Measurements from ENCODE around the gene THUMPD3. TPM values are rescaled to one million over a fixed set of nuclear protein-coding genes. Genes with fewer than 3 reads are reported as not detected.
A peak's percentile ranks its signal among the peaks of the same experiment; 100 is the strongest.

THUMPD3 gene
- total RNA-seq, 1 experiment from 2014 or later = 58.4 TPM

- H4K5ac ChIP-seq (ENCODE audit: insufficient read length, low read depth, low read length) = no peak overlapping the region
- peaks cover 3 to 4% of the 10 kb centered on the region in 2 experiments; a peak in 3 of 4 replicates for H3K4me1 Mint-ChIP-seq
- H3K9ac ChIP-seq (ENCODE audit: extremely low read depth, insufficient read length, low read length) = no peak overlapping the region
- H2BK12ac ChIP-seq (ENCODE audit: insufficient read length, low read depth, low read length) = no peak overlapping the region
- DNase-seq = no peak
- no peak overlapping the region for H3K56ac ChIP-seq (ENCODE audit: insufficient read length, low read depth, low read length)
- 0 out of 2 replicates have a peak, but pooled peaks cover under 1% of the 10 kb centered on the region for H3K79me2 ChIP-seq (ENCODE audit: insufficient read depth, low read length)
- no peak overlapping the region for H3K4me3 Mint-ChIP-seq
- no peaks in the 10 kb centered on the region for H3K9me3 Mint-ChIP-seq
- no peaks in the 10 kb centered on the region for H3K4me1 ChIP-seq (ENCODE audit: insufficient read depth, low read length)
- H3K4ac ChIP-seq (ENCODE audit: low read depth, low read length) = no peak overlapping the region
- peaks cover 28 to 82% (median 82%) of the 10 kb centered on the region in 3 experiments for H3K36me3 Mint-ChIP-seq (ENCODE audit: insufficient read depth in 1 of 3, low read depth in 3 of 3)
- H2BK15ac ChIP-seq (ENCODE audit: low read depth, low read length) = no peak overlapping the region
- H2BK120ac ChIP-seq (ENCODE audit: low read depth, low read length, poor library complexity, severe bottlenecking) = no peak overlapping the region
- H3K79me1 ChIP-seq (ENCODE audit: insufficient read depth, low read depth, low read length, poor library complexity, severe bottlenecking) = no peaks in the 10 kb centered on the region
- H2BK5ac ChIP-seq (ENCODE audit: insufficient read length, low read length) = no peak overlapping the region
- no CpG with 5 or more reads among the region's 2 CpGs for WGBS (ENCODE audit: extremely low coverage, insufficient read length, low lambda C conversion rate)
- H3K27ac Mint-ChIP-seq = peak overlapping the region in 1 of 3 experiments; percentile 55; a peak in 1 of 7 replicates
- TF ChIP-seq CTCF (conservative IDR thresholded peaks at IDR 0.05) = no peak
- H3K9me3 ChIP-seq (ENCODE audit: control insufficient read depth, low read depth, low read length) = no peaks in the 10 kb centered on the region
- H3K27me3 ChIP-seq (ENCODE audit: insufficient read depth, low read length) = no peaks in the 10 kb centered on the region
- H3K23me2 ChIP-seq (ENCODE audit: insufficient read length, low read depth, low read length, poor library complexity, severe bottlenecking) = no peaks in the 10 kb centered on the region
- H3K4me2 ChIP-seq (ENCODE audit: insufficient read depth, insufficient read length, low read length) = no peak overlapping the region
- H4K91ac ChIP-seq (ENCODE audit: insufficient read length, low read depth, low read length) = no peak overlapping the region
- no peak overlapping the region for H4K8ac ChIP-seq (replicated peaks; ENCODE audit: insufficient read length, low read depth, low read length)
- no peak overlapping the region for H2AK5ac ChIP-seq (ENCODE audit: insufficient read length, low read length)
- no peak overlapping the region for H3K18ac ChIP-seq (ENCODE audit: insufficient read length, low read depth, low read length)
- H3K27ac ChIP-seq (ENCODE audit: insufficient read length, low read depth, low read length) = no peak overlapping the region
- H2BK20ac ChIP-seq (ENCODE audit: low read depth, low read length, poor library complexity, severe bottlenecking) = no peak overlapping the region
- H3K23ac ChIP-seq (ENCODE audit: insufficient read length, low read depth, low read length) = no peak overlapping the region
- H3K14ac ChIP-seq (ENCODE audit: insufficient read depth, low read length) = no peak overlapping the region
- no peak overlapping the region for H3T11ph ChIP-seq (ENCODE audit: low read length)
- no peak overlapping the region for H2AFZ ChIP-seq (ENCODE audit: low read length)
- H3K27me3 Mint-ChIP-seq (ENCODE audit: low read depth) = no peaks in the 10 kb centered on the region
- H4K20me1 ChIP-seq (ENCODE audit: control insufficient read depth, insufficient read depth, insufficient read length) = no peaks in the 10 kb centered on the region
Measured at GRCh38 chr3:9385187-9386077, 22.6 kb downstream of the THUMPD3 start.
